HG03457 (cell line): ENCODE data around the gene BCL2L11.
"Not testable (repeated sequence)": the region's sequence is repeated elsewhere in the genome, so short reads cannot be mapped to it uniquely, and the experiment has no call there.

ENCODE experiments used
- ATAC-seq: cut with Tn5 transposase; IDR thresholded peaks from one replicate; pipeline ENCODE4 v1.9.1; 2021; ENCODE audit warnings: moderate number of reproducible peaks; ENCODE audit not compliant: unreplicated experiment

The BCL2L11 gene

GRCh38 chr2:111120253-111121027, at the start of gene BCL2L11:
BCL2L11 (plus strand) TSS chr2:111120914; CDS start chr2:111123746, 2,832 bp downstream.
- ATAC-seq, result peak; percentile 38

GRCh38 chr2:111071600-111072171, 49.0 kb upstream of the BCL2L11 start:
- ATAC-seq, result no peak

- ATAC-seq, result no peak
Measured at GRCh38 chr2:111072220-111072871, 48.4 kb upstream of the BCL2L11 start.

GRCh38 chr2:111082659-111083058, 38.1 kb upstream of the BCL2L11 start:
- ATAC-seq, result not testable (repeated sequence)

- no peak for ATAC-seq
Measured at GRCh38 chr2:111091811-111092211, 28.9 kb upstream of the BCL2L11 start.

- ATAC-seq, result no peak
Measured at GRCh38 chr2:111094691-111095090, 26.0 kb upstream of the BCL2L11 start.

GRCh38 chr2:111095434-111095833, 25.3 kb upstream of the BCL2L11 start:
- no peak for ATAC-seq

GRCh38 chr2:111099402-111099801, 21.3 kb upstream of the BCL2L11 start:
- ATAC-seq, result no peak

- ATAC-seq, result peak; percentile 14
Measured at GRCh38 chr2:111100087-111100764, 20.5 kb upstream of the BCL2L11 start.

- ATAC-seq, result peak; percentile 83
Measured at GRCh38 chr2:111100765-111101162, 19.9 kb upstream of the BCL2L11 start.

GRCh38 chr2:111101592-111101991, 19.1 kb upstream of the BCL2L11 start:
- no peak for ATAC-seq

- no peak for ATAC-seq
Measured at GRCh38 chr2:111102216-111102615, 18.5 kb upstream of the BCL2L11 start.

- ATAC-seq, result no peak
Measured at GRCh38 chr2:111105926-111106325, 14.8 kb upstream of the BCL2L11 start.

GRCh38 chr2:111106706-111107105, 14.0 kb upstream of the BCL2L11 start:
- ATAC-seq, result no peak

GRCh38 chr2:111108745-111109271, 11.9 kb upstream of the BCL2L11 start:
- no peak for ATAC-seq

- no peak for ATAC-seq
Measured at GRCh38 chr2:111111101-111111755, 9.5 kb upstream of the BCL2L11 start.

- no peak for ATAC-seq
Measured at GRCh38 chr2:111113838-111114237, 6.9 kb upstream of the BCL2L11 start.

- no peak for ATAC-seq
Measured at GRCh38 chr2:111116011-111116746, 4.5 kb upstream of the BCL2L11 start.

- ATAC-seq, result no peak
Measured at GRCh38 chr2:111116843-111117597, 3.7 kb upstream of the BCL2L11 start.
